ENCODE results near the gene MICAL2.

GRCh38 chr11:12271826-12272366 is 161.5 kb downstream of the MICAL2 start:
- TF ChIP-seq CEBPB (IDR thresholded peaks at IDR 0.05), result no peak
- no peak for TF ChIP-seq FOXM1 (IDR thresholded peaks at IDR 0.05; ENCODE audit: borderline replicate concordance, low read depth)
- no peak for TF ChIP-seq MAX (IDR thresholded peaks at IDR 0.05)

Measured in Ishikawa (cell line).